NB4 (cell line): ENCODE measurements around the gene NR4A1.

Source experiments
- POLR2A ChIP-seq: IDR thresholded peaks from 2 replicates; pipeline ENCODE4 v1.6.1; 2011; ENCODE audit warnings: mild to moderate bottlenecking; ENCODE audit not compliant: insufficient read length; ENCODE audit errors: extremely low read depth
- TF ChIP-seq, protein P1 (sequence below): IDR thresholded peaks from one replicate; pipeline ENCODE4 v1.5.1; 2012; ENCODE audit warnings: low read depth, low read length

DNA sequence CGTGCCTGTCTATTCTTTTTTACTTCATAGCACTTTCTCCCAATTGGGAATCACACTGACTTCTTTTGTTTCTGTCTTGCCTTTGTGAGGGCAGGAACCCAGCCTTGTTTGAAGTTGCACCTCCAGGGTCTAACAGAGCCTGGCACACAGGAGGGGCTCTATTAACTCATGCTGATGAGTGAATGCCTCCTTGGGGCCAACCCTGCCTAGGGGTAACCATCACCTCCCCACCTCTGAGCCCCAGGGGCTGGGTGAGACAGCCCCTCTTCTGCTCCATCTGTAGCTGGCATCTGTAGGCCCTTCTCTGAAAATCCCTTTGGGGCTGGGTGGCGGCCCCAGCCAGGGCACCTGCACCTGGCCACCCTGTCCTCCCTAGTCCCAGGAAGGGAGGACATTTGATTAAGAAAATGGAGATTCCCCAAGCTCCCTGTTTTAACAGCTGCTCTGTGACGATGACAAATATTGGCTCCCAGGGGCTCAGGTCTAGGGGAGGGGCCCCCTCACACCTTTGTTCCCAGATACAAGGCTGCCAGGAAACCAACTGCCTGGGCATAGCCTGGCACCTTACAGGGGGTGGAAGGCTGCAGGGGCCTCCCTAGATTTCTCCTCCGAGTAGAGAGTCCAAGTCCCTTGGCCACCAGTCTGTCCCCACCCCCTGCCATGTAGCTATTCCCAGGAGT lies 32.7 kb upstream of the NR4A1 start:
- TF ChIP-seq, protein P1, sequence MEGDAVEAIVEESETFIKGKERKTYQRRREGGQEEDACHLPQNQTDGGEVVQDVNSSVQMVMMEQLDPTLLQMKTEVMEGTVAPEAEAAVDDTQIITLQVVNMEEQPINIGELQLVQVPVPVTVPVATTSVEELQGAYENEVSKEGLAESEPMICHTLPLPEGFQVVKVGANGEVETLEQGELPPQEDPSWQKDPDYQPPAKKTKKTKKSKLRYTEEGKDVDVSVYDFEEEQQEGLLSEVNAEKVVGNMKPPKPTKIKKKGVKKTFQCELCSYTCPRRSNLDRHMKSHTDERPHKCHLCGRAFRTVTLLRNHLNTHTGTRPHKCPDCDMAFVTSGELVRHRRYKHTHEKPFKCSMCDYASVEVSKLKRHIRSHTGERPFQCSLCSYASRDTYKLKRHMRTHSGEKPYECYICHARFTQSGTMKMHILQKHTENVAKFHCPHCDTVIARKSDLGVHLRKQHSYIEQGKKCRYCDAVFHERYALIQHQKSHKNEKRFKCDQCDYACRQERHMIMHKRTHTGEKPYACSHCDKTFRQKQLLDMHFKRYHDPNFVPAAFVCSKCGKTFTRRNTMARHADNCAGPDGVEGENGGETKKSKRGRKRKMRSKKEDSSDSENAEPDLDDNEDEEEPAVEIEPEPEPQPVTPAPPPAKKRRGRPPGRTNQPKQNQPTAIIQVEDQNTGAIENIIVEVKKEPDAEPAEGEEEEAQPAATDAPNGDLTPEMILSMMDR = no peak
- no peak for TF ChIP-seq POLR2A
